ENCODE measurements around the gene PLA2G6. TPM values are rescaled to one million over a fixed set of nuclear protein-coding genes. Genes with fewer than 3 reads are reported as not detected.
"Not testable (repeated sequence)": the region's sequence is repeated elsewhere in the genome, so short reads cannot be mapped to it uniquely, and the experiment has no call there.

The PLA2G6 gene
- total RNA-seq, 1 experiment from 2014 or later = 36.0 TPM

- Histone ChIP-seq H3K9ac (ENCODE audit: low read length) (peak overlapping the region; percentile 22; the same call in 1 of the 2 replicates), H3K4me2 (ENCODE audit: low read length) (peak overlapping the region; percentile 41), H3K27ac (ENCODE audit: low read depth, low read length) (peak overlapping the region; percentile 58), H3K4me1 (ENCODE audit: control insufficient read depth in 1 of 2, insufficient read depth in 2 of 2, low read length in 2 of 2) (peaks cover 35 to 47% of the 10 kb centered on the region in 2 experiments)
- H4K20me1 ChIP-seq (ENCODE audit: insufficient read depth); H3K9me3 ChIP-seq (ENCODE audit: control insufficient read depth in 1 of 2, insufficient read depth in 1 of 2, low read depth in 1 of 2, low read length in 2 of 2); H3K36me3 ChIP-seq (ENCODE audit: control insufficient read depth in 1 of 2, insufficient read depth in 2 of 2, low read length in 2 of 2); POLR2A ChIA-PET; H3K9me2 ChIP-seq (ENCODE audit: insufficient read depth); H3K79me2 ChIP-seq (ENCODE audit: insufficient read depth, low read length); H3K4me3 ChIP-seq (replicated peaks in 1 of 2; ENCODE audit: low read depth in 1 of 2, low read length in 2 of 2); DNase-seq (ENCODE audit: low read depth, low spot score); BruUV-seq (replicated peaks); H3K27me3 ChIP-seq (ENCODE audit: insufficient read depth, low read length); CTCF ChIA-PET; H2AFZ ChIP-seq (ENCODE audit: low read depth, low read length, poor library complexity, severe bottlenecking); intact Hi-C loops (cut with micrococcal nuclease); ATAC-seq: not testable (repeated sequence)
- RAD21 ChIA-PET (ENCODE audit: low non-redundant PET in 1 of 2, low total read pairs in 2 of 2, uncharacterized antibody in 2 of 2, unreplicated experiment in 2 of 2) = interaction anchor here in 1 of 2 experiments (0.7 to 1.7 kb wide), 2 partner anchors 94 to 833 kb away, joined by 5 to 6 read pairs; no protein-coding TSS in a partner anchor
Measured at GRCh38 chr22:38146166-38146565, 35.5 kb downstream of the PLA2G6 start.

- RAD21 ChIA-PET (ENCODE audit: low non-redundant PET in 1 of 2, low total read pairs in 2 of 2, uncharacterized antibody in 2 of 2, unreplicated experiment in 2 of 2) = no interaction called here
- Histone ChIP-seq H3K27me3 (ENCODE audit: insufficient read depth, low read length) (no peaks in the 10 kb centered on the region), H3K4me3 (replicated peaks in 1 of 2; ENCODE audit: low read depth in 1 of 2, low read length in 2 of 2) (no peak overlapping the region), H4K20me1 (ENCODE audit: insufficient read depth) (no peaks in the 10 kb centered on the region), H3K4me2 (ENCODE audit: low read length) (no peak overlapping the region), H3K27ac (ENCODE audit: low read depth, low read length) (no peak overlapping the region), H3K4me1 (ENCODE audit: control insufficient read depth in 1 of 2, insufficient read depth in 2 of 2, low read length in 2 of 2) (peaks cover 35 to 47% of the 10 kb centered on the region in 2 experiments), H3K9me3 (ENCODE audit: control insufficient read depth in 1 of 2, insufficient read depth in 1 of 2, low read depth in 1 of 2, low read length in 2 of 2) (no peaks in the 10 kb centered on the region), H2AFZ (ENCODE audit: low read depth, low read length, poor library complexity, severe bottlenecking) (no peak overlapping the region), H3K9ac (ENCODE audit: low read length) (no peak overlapping the region), H3K79me2 (ENCODE audit: insufficient read depth, low read length) (no peaks in the 10 kb centered on the region), H3K36me3 (ENCODE audit: control insufficient read depth in 1 of 2, insufficient read depth in 2 of 2, low read length in 2 of 2) (no peaks in the 10 kb centered on the region), H3K9me2 (ENCODE audit: insufficient read depth) (no peaks in the 10 kb centered on the region)
- TF ChIP-seq ZBTB33 (IDR thresholded peaks at IDR 0.05; ENCODE audit: extremely low read depth, insufficient replicate concordance, low read length) (no peak), RAD21 (IDR thresholded peaks at IDR 0.05; ENCODE audit: low read depth) (peak; percentile 33), CTCF (IDR thresholded peaks at IDR 0.05 in 2 of 3, conservative IDR thresholded peaks at IDR 0.05 in 1 of 3; ENCODE audit: borderline replicate concordance in 1 of 3, insufficient read depth in 1 of 3, low read depth in 2 of 3, low read length in 2 of 3) (peak; percentile 21 to 40 (median 23); a peak in 3 of 6 replicates)
- peak; percentile 35 for DNase-seq (ENCODE audit: low read depth, low spot score)
- peak; percentile 79 for ATAC-seq
- CTCF ChIA-PET = interaction anchor here (0.8 to 1.4 kb wide), 3 partner anchors 29 to 92 kb away, joined by 3 to 9 read pairs (median 3); partner anchors contain the start of gene PLA2G6
- BruUV-seq (replicated peaks) = no TSS peak
- intact Hi-C loops (cut with micrococcal nuclease) = no loop called here
- POLR2A ChIA-PET = interaction anchor here (0.6 kb wide), 1 partner anchor 97 kb away, joined by 3 read pairs; no protein-coding TSS in a partner anchor
Measured at GRCh38 chr22:38144025-38144405, 37.6 kb downstream of the PLA2G6 start.
